ENCODE measurements around the gene ENAH. TPM values are rescaled to one million over a fixed set of nuclear protein-coding genes. Genes with fewer than 3 reads are reported as not detected.

Gene ENAH
- total RNA-seq, 1 experiment from 2014 or later = 100 TPM

- RAD21 ChIA-PET (ENCODE audit: low non-redundant PET in 1 of 2, low total read pairs in 2 of 2, uncharacterized antibody in 2 of 2, unreplicated experiment in 2 of 2) = interaction anchor here in 1 of 2 experiments (0.6 to 1.4 kb wide), 2 partner anchors 11 to 431 kb away, joined by 3 read pairs; no protein-coding TSS in a partner anchor
- Histone ChIP-seq H3K79me2 (ENCODE audit: insufficient read depth, low read length) (no peaks in the 10 kb centered on the region), H3K4me1 (ENCODE audit: control insufficient read depth in 1 of 2, insufficient read depth in 2 of 2, low read length in 2 of 2) (peaks cover 20 to 55% of the 10 kb centered on the region in 2 experiments), H3K9me3 (ENCODE audit: control insufficient read depth in 1 of 2, insufficient read depth in 1 of 2, low read depth in 1 of 2, low read length in 2 of 2) (no peaks in the 10 kb centered on the region), H3K9me2 (ENCODE audit: insufficient read depth) (no peaks in the 10 kb centered on the region), H2AFZ (ENCODE audit: low read depth, low read length, poor library complexity, severe bottlenecking) (peak overlapping the region; percentile 85), H3K4me3 (replicated peaks in 1 of 2; ENCODE audit: low read depth in 1 of 2, low read length in 2 of 2) (peak overlapping the region; percentile 3 to 41; a peak in 2 of 4 replicates), H4K20me1 (ENCODE audit: insufficient read depth) (no peaks in the 10 kb centered on the region), H3K9ac (ENCODE audit: low read length) (peak overlapping the region; percentile 30), H3K27ac (ENCODE audit: low read depth, low read length) (peak overlapping the region; percentile 23; the same call in 1 of the 2 replicates), H3K4me2 (ENCODE audit: low read length) (peak overlapping the region; percentile 74), H3K27me3 (ENCODE audit: insufficient read depth, low read length) (no peaks in the 10 kb centered on the region), H3K36me3 (ENCODE audit: control insufficient read depth in 1 of 2, insufficient read depth in 2 of 2, low read length in 2 of 2) (no peaks in the 10 kb centered on the region)
- intact Hi-C loops (cut with micrococcal nuclease) = no loop called here
- CTCF ChIA-PET = interaction anchor here (1.1 kb wide), 1 partner anchor 13 kb away, joined by 4 read pairs; no protein-coding TSS in a partner anchor
- ATAC-seq = peak; percentile 86
- POLR2A ChIA-PET = interaction anchor here (1.1 to 1.4 kb wide), 2 partner anchors 9 to 10 kb away, joined by 3 to 8 read pairs; no protein-coding TSS in a partner anchor
- no TSS peak for BruUV-seq (replicated peaks)
- peak; percentile 62 for DNase-seq (ENCODE audit: low read depth, low spot score)
- peak; percentile 93 for TF ChIP-seq JUND (IDR thresholded peaks at IDR 0.05)
- no peak for TF ChIP-seq ELF1 (IDR thresholded peaks at IDR 0.05; ENCODE audit: borderline replicate concordance, low read depth)
- TF ChIP-seq ZFX (IDR thresholded peaks at IDR 0.05) = no peak
- no peak for TF ChIP-seq SRF (IDR thresholded peaks at IDR 0.05; ENCODE audit: low read depth)
- no peak for TF ChIP-seq ZNF274 (IDR thresholded peaks at IDR 0.05; ENCODE audit: low read depth, low read length)
- TF ChIP-seq CEBPB (IDR thresholded peaks at IDR 0.05; ENCODE audit: low read depth) = no peak; the same call in none of the 2 replicates
- peak; percentile 42 for TF ChIP-seq ZBTB33 (IDR thresholded peaks at IDR 0.05; ENCODE audit: extremely low read depth, insufficient replicate concordance, low read length)
- TF ChIP-seq ATF3 (IDR thresholded peaks at IDR 0.05) = no peak
- peak; percentile 67 for TF ChIP-seq SIN3A (IDR thresholded peaks at IDR 0.05; ENCODE audit: low read depth)
- TF ChIP-seq POLR2A (IDR thresholded peaks at IDR 0.05; ENCODE audit: borderline replicate concordance, extremely low read depth, insufficient read depth, insufficient read length) = no peak
- TF ChIP-seq POLR2AphosphoS5 (IDR thresholded peaks at IDR 0.05; ENCODE audit: low read depth, low read length) = peak; percentile 54; the same call in 1 of the 2 replicates
- no peak for TF ChIP-seq REST (IDR thresholded peaks at IDR 0.05; ENCODE audit: low read depth)
- TF ChIP-seq CBX3 (IDR thresholded peaks at IDR 0.05; ENCODE audit: low read depth) = peak; percentile 92
- no peak for TF ChIP-seq EZH2 (IDR thresholded peaks at IDR 0.05)
- TF ChIP-seq CTCF (IDR thresholded peaks at IDR 0.05 in 2 of 3, conservative IDR thresholded peaks at IDR 0.05 in 1 of 3; ENCODE audit: borderline replicate concordance in 1 of 3, insufficient read depth in 1 of 3, low read depth in 2 of 3, low read length in 2 of 3) = no peak
- no peak for TF ChIP-seq RAD21 (IDR thresholded peaks at IDR 0.05; ENCODE audit: low read depth)
- TF ChIP-seq SP1 (IDR thresholded peaks at IDR 0.05; ENCODE audit: low read depth) = peak; percentile 73
- TF ChIP-seq MAX (IDR thresholded peaks at IDR 0.05) = peak; percentile 57
- TF ChIP-seq YY1 (IDR thresholded peaks at IDR 0.05; ENCODE audit: extremely low read depth, insufficient replicate concordance, low read depth, low read length) = no peak
- peak; percentile 91 for TF ChIP-seq FOSL1 (IDR thresholded peaks at IDR 0.05; ENCODE audit: low read depth)
- peak; percentile 15 for TF ChIP-seq TCF7L2 (IDR thresholded peaks at IDR 0.05; ENCODE audit: borderline replicate concordance, extremely low read depth, insufficient read depth, insufficient read length)
Observed at GRCh38 chr1:225454733-225455132, 198.2 kb downstream of the ENAH start.
